ELF-1 (cell line): ENCODE data around the gene RNF34.

Experiments
- DNase-seq: peaks from one replicate; pipeline ENCODE4 v3.0.0-alpha.2; 2016; ENCODE audit warnings: low read depth, low spot score

RNF34 gene

DNA sequence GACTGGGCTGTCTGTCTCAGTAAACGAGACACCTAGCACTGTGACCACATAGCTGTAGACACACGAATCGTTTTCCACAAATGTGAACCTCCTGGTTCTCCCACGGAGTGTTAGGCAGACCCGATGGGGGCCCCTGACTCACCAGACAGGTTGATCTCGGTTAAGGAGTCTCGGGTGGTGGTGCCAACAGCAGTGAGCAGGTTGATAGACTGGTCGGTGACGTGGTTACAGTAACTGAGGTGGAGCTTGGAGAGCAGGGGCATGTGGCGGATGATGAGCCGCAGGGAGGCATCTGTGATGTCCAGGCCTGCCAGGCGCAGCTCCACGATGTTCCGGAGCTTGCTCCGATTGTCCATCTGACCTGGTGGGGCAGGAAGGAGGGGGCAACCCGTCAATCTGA lies 39.8 kb downstream of the RNF34 start:
- DNase-seq: no peak

DNA sequence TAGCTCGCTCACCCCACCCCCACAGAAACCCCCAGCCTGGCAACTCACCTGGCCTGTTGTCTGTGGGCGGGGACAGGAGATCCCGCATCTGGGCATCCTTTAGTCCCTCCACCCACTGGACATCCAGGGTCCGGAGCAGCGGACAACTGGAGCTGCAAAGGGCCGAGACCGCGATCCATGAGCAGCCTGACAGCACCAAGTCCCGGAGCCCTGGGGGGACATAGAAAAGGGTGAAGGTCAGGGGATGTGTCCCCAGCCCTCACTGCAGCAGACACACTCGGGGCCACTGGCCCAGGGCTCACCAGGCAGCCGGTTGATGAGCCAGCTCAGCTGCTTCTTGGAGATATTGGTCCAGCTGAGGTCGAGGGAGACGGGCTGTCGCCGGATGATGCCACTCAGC lies 40.9 kb downstream of the RNF34 start:
- DNase-seq: no peak

DNA sequence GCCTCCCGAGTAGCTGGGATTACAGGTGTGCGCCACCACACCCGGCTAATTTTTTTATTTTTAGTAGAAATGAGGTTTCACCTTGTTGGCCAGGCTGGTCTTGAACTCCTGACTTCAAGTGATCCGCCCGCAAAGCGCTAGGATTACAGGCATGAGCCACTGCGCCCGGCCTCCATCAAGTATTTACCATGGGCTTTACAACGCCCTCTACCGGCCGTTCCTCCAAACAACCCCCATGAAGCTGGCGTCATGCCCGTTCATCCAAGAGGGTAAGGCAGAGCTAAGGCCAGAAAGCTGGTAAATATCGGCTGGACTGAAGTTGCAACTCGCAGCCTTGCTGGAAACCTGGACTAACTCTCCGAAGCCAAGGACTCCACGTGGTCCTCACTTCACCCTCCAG lies 41.6 kb downstream of the RNF34 start:
- DNase-seq: peak; percentile 32

DNA sequence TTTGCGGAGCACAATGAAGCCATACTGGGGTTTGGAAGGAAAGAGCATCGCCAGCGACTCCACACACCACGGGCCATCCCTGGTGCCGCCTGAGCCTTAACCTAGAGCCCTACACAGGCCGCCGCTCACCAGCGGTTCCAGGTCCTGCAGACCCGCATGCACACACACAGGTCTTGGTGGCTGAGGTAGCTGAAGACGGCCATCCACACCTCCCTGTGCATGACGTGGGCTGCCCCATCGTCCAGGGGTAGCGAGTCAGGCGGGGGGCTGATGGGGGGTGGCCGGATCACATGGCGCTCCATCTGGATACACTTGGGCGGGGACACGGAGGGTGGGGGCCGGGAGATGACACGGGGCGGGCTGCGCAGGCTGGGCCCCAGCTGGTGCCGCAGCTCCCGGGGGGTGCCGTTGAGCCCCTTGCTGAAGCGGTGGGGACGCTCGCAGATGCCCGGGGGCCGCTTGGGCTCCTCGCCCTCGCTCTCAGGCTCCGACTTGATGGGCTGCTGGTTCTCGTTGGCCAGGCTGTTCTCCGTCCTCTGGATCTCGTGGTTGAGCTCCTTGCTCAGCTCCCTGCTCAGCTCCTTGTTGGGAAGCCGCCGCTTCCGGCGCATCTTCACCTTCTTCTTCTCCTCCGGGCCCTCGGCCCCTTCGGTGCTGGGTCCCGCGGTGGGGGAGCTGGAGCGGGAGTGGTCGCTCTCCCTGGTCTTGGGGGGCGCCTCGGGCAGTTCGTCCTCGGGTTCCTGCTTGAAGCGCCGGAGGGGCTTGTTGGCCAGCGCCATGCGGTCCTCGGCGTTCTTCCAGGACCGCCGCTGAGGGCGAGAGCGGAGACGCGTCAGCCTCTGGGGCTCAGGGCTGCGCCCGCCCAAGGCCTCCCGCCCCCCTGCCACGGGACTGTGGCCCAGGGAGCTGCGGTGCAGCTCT lies 42.4 kb downstream of the RNF34 start:
- no peak for DNase-seq

DNA sequence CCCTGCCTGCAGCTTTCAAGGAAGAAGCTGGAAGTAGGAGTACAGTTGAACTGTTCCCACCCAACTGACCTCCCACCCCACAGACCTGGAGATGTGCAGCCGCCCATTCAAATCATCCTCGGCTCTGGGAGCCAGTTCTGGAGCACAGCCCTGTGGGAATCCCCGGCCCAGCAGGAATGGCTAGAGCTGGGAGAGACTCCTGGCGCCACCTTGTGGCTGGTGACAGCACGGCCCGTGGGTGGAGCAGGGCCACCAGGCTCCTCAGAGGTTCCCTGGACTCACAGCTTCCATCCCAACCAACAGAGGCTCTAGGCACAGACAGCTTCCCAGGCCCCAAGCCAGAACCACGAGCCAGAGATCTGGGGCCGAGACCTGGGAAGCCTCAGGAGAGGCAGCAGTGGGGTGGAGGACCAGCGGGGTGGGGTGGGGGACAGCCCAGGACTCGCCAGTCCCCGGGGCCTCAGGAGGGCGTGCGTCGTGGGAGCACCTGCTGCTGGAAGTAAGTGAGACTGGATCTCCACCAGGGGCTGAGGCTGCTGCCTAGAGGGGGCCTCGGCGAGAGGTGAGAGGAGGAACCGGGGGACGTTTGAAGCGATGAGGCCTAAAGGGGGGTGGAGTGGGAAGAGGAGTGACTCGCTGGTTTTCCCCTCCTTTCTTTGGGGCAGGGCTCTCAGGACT lies 43.4 kb downstream of the RNF34 start:
- DNase-seq: peak; percentile 94

DNA sequence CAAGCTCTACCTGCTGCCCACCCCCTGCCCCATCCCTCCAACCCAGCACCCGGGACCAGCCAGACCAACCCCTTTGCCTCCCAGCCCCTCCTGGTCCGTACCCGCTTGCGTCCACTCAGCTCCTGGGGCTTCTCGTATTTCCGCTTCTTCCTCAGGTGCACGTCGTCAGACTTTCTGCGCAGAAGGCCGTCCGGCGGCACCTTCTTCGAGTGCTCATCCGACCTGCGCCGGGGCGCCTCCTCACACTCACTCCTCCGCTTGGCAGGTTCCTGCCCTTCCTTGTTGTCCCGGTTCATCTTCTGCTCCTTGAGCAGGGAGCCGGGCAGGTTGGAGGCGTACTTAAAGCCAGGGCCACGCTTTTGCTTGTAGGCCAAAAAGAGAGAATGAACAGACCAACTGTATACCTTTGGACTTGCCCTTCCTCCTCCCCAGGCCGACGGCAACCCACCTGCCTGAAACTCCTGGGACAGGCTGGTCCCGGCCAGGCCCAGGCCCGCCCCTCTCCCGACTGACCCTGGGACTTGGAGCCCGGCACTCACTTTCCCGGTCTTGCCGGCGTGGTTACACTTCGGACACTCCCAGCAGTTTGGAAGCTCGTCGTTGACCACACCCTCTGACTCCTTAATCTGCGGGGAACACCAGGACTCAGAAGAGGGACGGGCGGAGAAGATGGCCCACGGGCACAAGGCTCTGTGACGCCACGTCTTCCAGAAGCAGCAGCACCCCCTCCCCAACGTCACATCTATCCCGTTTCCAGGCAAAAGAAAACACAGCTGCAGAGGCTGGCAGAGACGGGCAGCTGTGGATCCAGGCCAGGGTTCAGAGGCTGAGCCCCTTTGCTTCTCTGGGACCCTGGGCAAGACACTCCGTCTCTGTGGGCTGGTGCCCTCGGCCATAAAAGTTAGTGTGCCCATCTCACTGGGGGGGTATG lies 44.3 kb downstream of the RNF34 start:
- DNase-seq: peak; percentile 36

DNA sequence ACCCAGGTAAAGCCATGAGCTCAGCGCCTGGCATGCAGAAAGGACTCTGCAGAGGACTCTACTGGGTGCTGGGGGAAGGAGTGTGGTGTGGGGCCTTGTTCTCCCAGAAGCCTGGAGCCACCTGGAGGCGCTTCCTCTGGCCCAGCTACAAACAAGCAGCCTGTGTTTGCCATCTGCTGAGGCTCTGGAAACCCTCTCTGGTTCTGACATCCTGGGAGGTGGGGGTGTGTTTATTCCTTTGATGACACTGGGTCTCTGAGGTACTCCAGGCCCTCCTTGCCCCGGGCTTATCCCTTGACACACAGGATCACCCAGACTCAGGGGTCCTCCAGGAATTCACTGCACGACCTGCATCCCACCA lies 44.9 kb downstream of the RNF34 start:
- peak; percentile 67 for DNase-seq

DNA sequence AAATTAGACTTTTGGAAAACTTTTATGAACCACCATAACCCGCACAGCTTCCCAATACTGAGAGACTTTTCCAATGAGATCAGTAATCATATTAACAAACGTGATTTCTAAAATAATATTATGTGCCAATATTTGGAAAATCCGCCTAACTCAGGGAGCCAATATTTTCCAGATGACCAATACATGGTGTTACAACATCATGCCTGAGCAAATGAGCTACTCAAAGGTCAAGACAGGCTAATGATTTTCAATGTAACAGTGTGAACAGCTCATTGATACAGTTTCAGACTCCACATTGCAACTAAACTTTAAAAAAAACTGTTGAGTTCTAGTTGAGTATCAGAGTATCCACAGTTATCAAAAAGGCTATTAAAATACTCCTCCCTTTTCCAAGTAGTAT lies 46.8 kb downstream of the RNF34 start:
- no peak for DNase-seq

DNA sequence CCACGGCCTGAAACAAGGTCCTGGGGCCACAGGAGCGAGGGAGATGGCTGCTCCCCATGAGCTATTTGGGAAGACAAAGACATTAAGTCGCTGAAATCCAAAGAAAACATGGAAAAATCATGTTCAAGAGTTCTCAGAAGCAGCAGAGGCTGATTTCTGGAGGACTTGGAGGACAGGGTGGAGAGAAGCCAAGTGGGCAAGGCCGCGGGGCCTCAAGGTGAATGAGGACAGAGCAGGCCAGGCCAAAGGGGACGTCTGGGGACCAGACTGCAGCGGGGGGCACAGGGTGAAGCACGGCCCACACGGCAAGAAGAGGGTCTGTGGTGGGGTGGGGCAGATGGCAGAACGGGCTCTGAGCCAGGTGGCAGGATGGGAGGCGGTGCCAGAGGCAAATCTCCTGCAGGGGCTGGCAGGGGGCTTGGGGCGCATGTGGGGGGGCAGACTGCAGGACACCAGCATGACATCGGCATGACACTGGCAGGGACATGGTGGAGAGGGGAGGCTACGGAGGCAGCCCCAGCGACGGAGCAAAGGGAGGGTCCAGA lies 48.9 kb downstream of the RNF34 start:
- DNase-seq: no peak

DNA sequence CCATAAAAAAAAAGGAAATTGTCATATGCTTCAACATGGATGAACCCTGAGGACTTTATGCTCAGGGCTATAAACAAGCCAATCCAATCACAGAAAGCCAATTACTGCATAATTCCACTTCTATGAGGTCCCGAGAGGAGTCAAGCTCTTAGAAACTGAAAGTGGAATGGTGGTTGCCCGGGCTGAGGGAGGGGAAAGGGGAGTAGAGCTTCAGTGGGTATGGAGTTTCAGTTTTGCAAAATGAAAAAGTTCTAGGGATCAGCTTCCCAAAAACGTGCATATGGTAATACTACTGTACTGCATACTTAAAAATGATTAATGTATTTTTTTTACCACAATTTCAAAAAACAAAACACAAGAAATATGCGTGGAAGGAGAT lies 52.0 kb downstream of the RNF34 start:
- no peak for DNase-seq

DNA sequence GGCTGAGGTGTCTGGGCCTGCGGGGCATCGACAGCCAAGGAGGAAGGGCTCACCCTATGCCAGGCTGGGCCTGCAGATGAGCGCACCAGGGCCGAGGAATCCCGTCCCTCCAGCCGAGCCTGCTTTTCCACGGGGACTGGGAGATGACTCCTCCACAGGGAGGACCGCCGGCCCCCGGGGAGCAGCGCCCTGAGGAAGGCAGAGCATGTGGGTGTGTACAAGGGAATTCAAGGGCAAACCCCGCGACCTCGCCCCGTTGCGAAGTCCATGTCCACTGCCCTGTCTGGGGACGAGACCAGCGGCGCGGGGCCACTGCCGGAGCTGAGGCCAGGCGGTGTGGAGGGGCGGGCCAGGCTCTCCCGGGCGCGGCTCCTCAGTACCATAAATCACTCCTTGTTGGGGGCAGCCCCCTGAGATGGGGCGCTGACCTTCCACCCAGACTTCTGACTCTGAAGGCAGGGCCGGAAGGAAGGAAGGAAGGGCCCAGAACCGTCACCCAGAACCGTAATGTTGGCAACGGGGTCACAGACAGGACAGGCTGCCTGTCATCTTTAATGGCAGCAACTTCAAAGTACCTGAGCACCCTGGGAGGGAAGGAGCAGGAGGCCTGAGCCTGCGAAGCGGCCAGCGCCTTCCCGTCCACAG lies 52.5 kb downstream of the RNF34 start:
- peak; percentile 47 for DNase-seq

DNA sequence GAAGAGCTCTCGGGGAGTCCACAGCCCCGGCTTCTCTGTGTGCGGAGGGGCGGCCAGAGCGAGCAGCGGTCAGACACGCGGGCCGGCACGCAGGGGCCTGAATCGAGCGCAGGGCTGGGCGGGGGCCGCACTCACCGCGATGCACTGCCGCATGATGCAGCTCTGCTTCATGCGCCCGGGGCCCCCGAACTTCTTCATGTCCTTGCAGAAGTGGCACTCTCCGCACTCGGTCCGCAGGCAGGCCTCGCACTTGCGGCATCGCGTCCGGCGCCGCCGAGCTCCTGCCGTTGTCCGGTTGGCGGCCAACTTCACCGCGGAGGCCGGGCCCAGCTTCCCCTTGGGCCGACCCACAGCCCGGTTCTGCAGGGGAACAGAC lies 53.1 kb downstream of the RNF34 start:
- no peak for DNase-seq

DNA sequence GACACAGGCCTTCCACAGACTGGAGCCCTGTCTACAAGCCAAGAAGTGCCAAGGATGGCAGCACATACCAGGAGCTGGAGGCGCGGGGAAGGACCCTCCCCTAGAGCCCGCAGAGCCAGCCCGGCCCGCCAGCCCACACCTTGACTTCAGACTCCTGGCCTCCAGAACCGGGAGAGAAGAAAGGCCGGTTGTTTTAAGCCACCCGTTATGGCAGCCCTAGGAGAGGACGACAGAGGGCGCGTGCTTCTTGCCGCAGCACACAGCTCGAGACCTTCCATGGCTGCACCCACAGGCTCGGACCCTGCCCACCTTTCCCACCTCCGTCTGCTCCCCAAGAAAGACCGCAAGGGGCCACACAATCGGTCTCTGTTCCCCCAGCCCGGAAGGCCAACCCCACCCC lies 53.7 kb downstream of the RNF34 start:
- DNase-seq: no peak

DNA sequence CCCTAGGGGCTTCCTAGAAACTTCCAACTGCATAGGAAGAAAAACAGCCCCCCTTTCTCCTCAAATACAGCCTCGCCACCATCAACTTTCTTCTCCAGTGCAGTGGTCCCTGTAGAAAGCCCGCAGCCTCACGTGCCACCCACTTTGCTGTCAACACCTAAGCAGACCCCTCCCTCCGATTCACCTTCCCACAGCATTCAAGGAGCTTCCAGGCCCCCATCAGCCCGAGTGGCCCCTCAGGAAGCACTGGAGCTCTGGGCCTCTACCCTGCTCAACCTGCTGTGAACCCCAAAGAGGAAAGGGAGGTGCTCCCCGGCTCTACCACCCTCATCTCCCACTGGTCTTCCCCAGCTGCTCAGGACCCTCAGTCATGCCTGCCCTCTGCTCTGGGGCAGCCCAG lies 55.0 kb downstream of the RNF34 start:
- DNase-seq: no peak

DNA sequence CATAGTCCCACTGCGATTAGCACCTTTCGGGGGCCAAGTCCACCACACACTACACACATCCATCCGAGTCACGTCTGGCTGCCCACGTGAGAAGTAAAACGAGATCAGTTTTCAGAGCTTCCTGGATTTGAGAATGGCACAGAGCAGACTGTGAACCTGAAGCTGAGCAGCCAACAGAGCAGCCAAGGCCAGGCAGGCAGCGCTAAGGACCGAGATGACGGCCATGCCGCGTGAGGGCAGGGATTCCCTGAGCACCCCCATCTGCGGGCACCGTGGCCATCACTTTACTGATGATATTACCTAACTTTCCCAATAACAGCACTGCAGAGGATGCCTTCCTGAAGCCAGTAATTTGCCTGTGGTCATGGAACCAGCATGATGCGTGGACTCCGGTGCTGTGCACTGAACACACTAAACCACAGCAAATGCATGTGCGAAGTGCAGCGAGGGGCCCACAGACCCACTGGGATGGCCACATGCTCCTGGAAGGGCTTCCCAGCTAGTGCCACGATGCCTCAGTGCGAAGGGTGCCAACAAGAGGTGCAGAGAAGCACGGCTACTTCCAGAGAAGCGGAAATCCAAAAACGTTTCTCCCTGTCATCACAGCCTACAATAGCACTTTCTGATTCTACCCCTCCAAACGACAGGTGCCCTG lies 56.0 kb downstream of the RNF34 start:
- no peak for DNase-seq

DNA sequence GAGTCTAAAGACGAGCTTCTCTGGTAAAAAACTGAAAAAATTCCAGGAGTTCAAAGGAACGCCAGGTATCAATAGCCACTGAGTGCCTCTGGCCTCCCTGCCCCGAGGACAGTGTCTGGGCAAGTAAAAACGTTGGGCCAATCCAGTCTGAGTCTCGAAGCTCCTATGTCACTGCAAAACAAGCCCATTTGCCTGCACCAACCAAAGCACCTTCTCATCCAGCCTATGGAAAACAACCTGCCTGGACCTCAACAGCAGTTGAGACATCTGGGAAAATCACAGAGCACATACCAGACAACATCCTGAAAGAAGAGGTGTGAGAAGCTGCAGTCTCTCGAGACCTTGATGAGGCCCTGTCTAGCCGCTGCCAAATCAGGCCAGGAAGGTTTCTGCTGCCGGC lies 56.6 kb downstream of the RNF34 start:
- DNase-seq: peak; percentile 91

DNA sequence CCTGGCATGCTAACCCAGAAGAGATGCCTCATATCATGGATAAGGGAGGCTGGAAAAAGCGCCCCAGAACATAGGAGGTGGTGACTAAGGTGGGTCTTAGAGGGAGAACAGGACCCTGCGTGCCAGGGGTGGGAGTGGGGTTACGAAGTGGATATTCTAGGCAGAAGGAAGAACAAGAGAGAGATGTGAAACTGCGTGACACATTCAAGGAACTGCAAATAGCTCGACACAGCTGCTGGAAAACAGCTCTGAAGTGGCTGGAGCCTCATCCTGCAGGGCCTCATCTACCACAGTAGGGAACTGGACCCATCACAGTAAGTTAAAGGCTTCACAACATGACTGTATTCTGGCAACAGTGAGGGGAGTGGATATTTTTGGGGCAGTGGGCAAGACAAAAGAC lies 61.1 kb downstream of the RNF34 start:
- DNase-seq: no peak

DNA sequence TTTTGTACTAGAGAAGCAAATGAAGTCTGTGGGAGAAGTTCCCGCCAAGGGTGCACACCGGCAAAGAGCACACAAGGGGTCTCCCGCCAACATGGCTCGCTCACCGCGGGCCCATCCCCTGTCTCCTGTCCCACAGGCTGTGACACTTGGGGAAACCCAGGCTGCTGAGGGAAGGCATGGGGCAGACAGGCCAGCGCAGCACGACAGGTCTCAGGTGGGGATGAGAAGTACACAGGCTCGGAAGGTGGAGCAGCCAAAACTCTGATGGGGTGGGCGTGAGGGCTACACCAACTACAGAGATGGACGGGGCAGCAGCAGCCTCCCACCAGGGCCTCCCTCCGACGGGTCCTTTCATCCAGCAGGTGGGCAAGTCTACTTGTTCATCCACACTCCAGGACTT lies 64.4 kb downstream of the RNF34 start:
- DNase-seq: no peak

DNA sequence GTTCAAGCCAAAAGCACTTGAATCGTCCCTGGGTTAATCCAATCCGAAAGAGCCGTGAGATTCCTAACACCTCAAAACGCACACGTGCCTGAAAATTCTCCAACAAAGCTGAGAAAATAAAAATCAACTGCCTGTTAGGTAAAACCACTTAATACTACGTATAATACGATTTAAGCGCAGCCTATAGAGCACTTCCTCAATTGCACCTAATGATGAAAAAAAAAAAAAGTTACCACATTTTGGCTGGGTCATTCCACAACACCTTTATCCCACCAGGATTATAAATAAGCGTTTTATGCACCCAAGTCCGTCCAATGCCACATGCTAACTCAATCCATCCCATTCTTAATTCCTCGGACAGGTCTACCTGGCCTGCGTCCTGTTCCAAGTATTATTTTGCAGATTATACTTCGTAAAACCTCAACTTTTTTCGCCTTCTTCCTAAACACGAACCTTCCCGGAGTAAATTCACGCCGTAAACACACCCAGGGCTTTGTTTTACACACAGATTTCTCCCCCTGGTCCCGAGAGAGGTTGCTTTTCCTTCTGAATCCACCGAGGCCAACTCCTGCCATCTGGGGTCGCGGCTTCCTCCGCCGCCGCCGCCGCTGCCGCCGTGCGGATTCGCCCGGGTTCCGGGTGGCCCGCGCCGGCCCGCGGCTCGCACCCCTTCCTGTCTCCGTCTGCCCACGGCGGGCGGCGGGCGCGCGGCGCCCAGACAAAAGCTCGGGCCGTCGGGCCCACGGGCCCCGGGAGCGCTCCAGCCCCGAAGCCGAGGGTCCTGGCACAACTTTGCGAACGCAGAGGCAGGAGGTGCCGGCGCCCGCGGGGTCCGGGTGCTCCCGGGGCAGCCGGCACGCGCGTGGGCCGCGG lies 66.2 kb downstream of the RNF34 start:
- DNase-seq: peak; percentile 35
